IMR-90 (cell line): ENCODE data around the gene ENKUR. TPM values are rescaled to one million over a fixed set of nuclear protein-coding genes. Genes with fewer than 3 reads are reported as not detected.

Experiments used
- ATAC-seq: fragments of 200-7000 bp; cut with Tn5 transposase; 2 replicates; pipeline ENCODE4 v1.9.1; 2020; ENCODE audit warnings: low read depth, mild to moderate bottlenecking, moderate library complexity
- BruUV-seq: library from RNA; stranded (reverse); fragments of 400-500 nt; replicated peaks from 2 replicates; lab custom pipeline; 2021; lab: Mats Ljungman, UMichigan
- CTCF ChIA-PET: fragments of 300-600 bp; formaldehyde crosslinking; extraction: SDS; loops from one replicate; lab custom pipeline; 2021; ENCODE audit warnings: antibody characterized with exemption; lab: Yijun Ruan, JAX
- POLR2A ChIA-PET: fragments of 300-600 bp; sonication (Branson Sonifier 250); formaldehyde crosslinking; loops from one replicate; lab custom pipeline; 2022; ENCODE audit warnings: antibody characterized with exemption; ENCODE audit not compliant: unreplicated experiment; lab: Charles Lee
- DNase-seq: peaks from one replicate; pipeline ENCODE4 v3.0.0; 2013
- H2AFZ ChIP-seq: replicated peaks from 2 replicates; pipeline ENCODE3; 2013; ENCODE audit warnings: low read length, mild to moderate bottlenecking; ENCODE audit not compliant: poor library complexity
- H2AK5ac ChIP-seq: 2 replicates; pipeline ENCODE4 v1.6.1; 2013; ENCODE audit warnings: low read depth, low read length, inconsistent platforms
- H2AK9ac ChIP-seq: replicated peaks from 2 replicates; pipeline ENCODE3; 2013; ENCODE audit warnings: mild to moderate bottlenecking, low read depth, low read length, moderate library complexity; ENCODE audit not compliant: poor library complexity
- H2BK120ac ChIP-seq: 2 replicates; pipeline ENCODE4 v1.6.1; 2013; ENCODE audit warnings: low read depth, low read length, inconsistent platforms
- H2BK15ac ChIP-seq: 3 replicates; pipeline ENCODE4 v1.6.1; 2013; ENCODE audit warnings: low read depth, low read length, inconsistent platforms
- H2BK20ac ChIP-seq: 2 replicates; pipeline ENCODE4 v1.6.1; 2013; ENCODE audit warnings: low read depth, mild to moderate bottlenecking, inconsistent platforms, low read length, moderate library complexity
- H2BK5ac ChIP-seq: 2 replicates; pipeline ENCODE4 v1.6.1; 2013; ENCODE audit warnings: mild to moderate bottlenecking, low read depth, low read length, inconsistent platforms; ENCODE audit not compliant: poor library complexity, severe bottlenecking
- H3K14ac ChIP-seq: replicated peaks from 2 replicates; pipeline ENCODE4 v1.6.1; 2013; ENCODE audit warnings: low read depth, low read length, inconsistent platforms
- H3K18ac ChIP-seq: 2 replicates; pipeline ENCODE4 v1.6.1; 2013; ENCODE audit warnings: low read depth, low read length, control low read depth
- H3K23ac ChIP-seq: 2 replicates; pipeline ENCODE4 v1.6.1; 2013; ENCODE audit warnings: low read depth, low read length, inconsistent platforms
- H3K27ac ChIP-seq: 2 replicates; pipeline ENCODE4 v1.5.1; 2013; ENCODE audit warnings: mild to moderate bottlenecking, control low read depth, low read length; ENCODE audit not compliant: insufficient read depth
- H3K27me3 ChIP-seq: 2 replicates; pipeline ENCODE4 v1.6.1; 2013; ENCODE audit warnings: low read length; ENCODE audit not compliant: control insufficient read depth, insufficient read depth
- H3K36me3 ChIP-seq: 2 replicates; pipeline ENCODE4 v1.6.1; 2013; ENCODE audit warnings: low read length, mixed read lengths; ENCODE audit not compliant: control insufficient read depth, insufficient read depth
- H3K4ac ChIP-seq: 2 replicates; pipeline ENCODE4 v1.6.1; 2013; ENCODE audit warnings: low read depth, low read length, inconsistent platforms
- H3K4me1 ChIP-seq: 2 replicates; pipeline ENCODE4 v1.6.1; 2013; ENCODE audit warnings: low read length, mixed read lengths; ENCODE audit not compliant: control insufficient read depth, insufficient read depth
- H3K4me2 ChIP-seq: 2 replicates; pipeline ENCODE4 v1.6.1; 2013; ENCODE audit warnings: low read depth, mild to moderate bottlenecking, control low read depth, low read length, moderate library complexity
- H3K4me3 ChIP-seq: 2 replicates; pipeline ENCODE4 v1.5.1; 2013; ENCODE audit warnings: low read depth, mild to moderate bottlenecking, control low read depth, low read length, moderate library complexity; ENCODE audit not compliant: insufficient read depth
- H3K56ac ChIP-seq: 2 replicates; pipeline ENCODE4 v1.6.1; 2013; ENCODE audit warnings: low read length, inconsistent platforms; ENCODE audit not compliant: insufficient read depth; ENCODE audit errors: extremely low read depth
- H3K79me1 ChIP-seq, 2 experiments: 2 replicates each; pipeline ENCODE4 v1.6.1; 2013; ENCODE audit warnings: low read length in 2 of 2, inconsistent platforms in 1 of 2, low read depth in 1 of 2
- H3K9ac ChIP-seq: 2 replicates; pipeline ENCODE4 v1.6.1; 2013; ENCODE audit warnings: low read depth, low read length, control low read depth
- H3K9me1 ChIP-seq: 2 replicates; pipeline ENCODE4 v1.6.1; 2013; ENCODE audit warnings: low read length, inconsistent platforms; ENCODE audit not compliant: insufficient read depth
- H3K9me3 ChIP-seq: 2 replicates; pipeline ENCODE4 v1.6.1; 2013; ENCODE audit warnings: low read length; ENCODE audit not compliant: control insufficient read depth, insufficient read depth
- H4K20me1 ChIP-seq: 2 replicates; pipeline ENCODE4 v1.6.1; 2013; ENCODE audit warnings: low read length, inconsistent platforms; ENCODE audit not compliant: insufficient read depth
- H4K5ac ChIP-seq: 2 replicates; pipeline ENCODE4 v1.6.1; 2013; ENCODE audit warnings: mild to moderate bottlenecking, low read depth, low read length, control low read depth
- H4K8ac ChIP-seq, 2 experiments: 2 replicates each; pipeline ENCODE4 v1.6.1; 2013; ENCODE audit warnings: low read depth in 2 of 2, low read length in 2 of 2, control low read depth in 1 of 2, inconsistent platforms in 1 of 2
- H4K91ac ChIP-seq: 2 replicates; pipeline ENCODE4 v1.6.1; 2013; ENCODE audit warnings: low read depth, low read length, inconsistent platforms; ENCODE audit not compliant: insufficient read depth
- BHLHE40 ChIP-seq: fragments of 150-350 bp; IDR thresholded peaks from 2 replicates; pipeline ENCODE4 v1.6.1; 2016; ENCODE audit warnings: mild to moderate bottlenecking, low read depth, low read length
- CEBPB ChIP-seq: IDR thresholded peaks from 2 replicates; pipeline ENCODE4 v1.6.1; 2012; ENCODE audit warnings: low read depth, low read length, improper control_type of control experiment
- CHD1 ChIP-seq: IDR thresholded peaks from 2 replicates; pipeline ENCODE4 v1.6.1; 2012; ENCODE audit warnings: low read depth, low read length, improper control_type of control experiment
- FOS ChIP-seq: fragments of 150-350 bp; IDR thresholded peaks from 2 replicates; pipeline ENCODE4 v1.6.1; 2016; ENCODE audit warnings: low read depth, low read length
- MAFK ChIP-seq: IDR thresholded peaks from 2 replicates; pipeline ENCODE4 v1.6.1; 2012; ENCODE audit warnings: low read depth, low read length, improper control_type of control experiment
- MAZ ChIP-seq: IDR thresholded peaks from 2 replicates; pipeline ENCODE4 v1.6.1; 2012; ENCODE audit warnings: low read depth, mild to moderate bottlenecking, low read length, improper control_type of control experiment, moderate library complexity, borderline replicate concordance
- MXI1 ChIP-seq: IDR thresholded peaks from 2 replicates; pipeline ENCODE4 v1.6.1; 2012; ENCODE audit warnings: low read depth, mild to moderate bottlenecking, low read length, moderate library complexity, borderline replicate concordance
- NFE2L2 ChIP-seq: fragments of 150-350 bp; IDR thresholded peaks from 2 replicates; pipeline ENCODE4 v1.6.1; 2016; ENCODE audit warnings: low read depth, mild to moderate bottlenecking, low read length
- POLR2A ChIP-seq: IDR thresholded peaks from 2 replicates; pipeline ENCODE4 v1.6.1; 2012; ENCODE audit warnings: mild to moderate bottlenecking, low read depth, low read length
- RAD21 ChIP-seq: IDR thresholded peaks from 2 replicates; pipeline ENCODE4 v1.6.1; 2012; ENCODE audit warnings: low read length, improper control_type of control experiment
- RCOR1 ChIP-seq: IDR thresholded peaks from 2 replicates; pipeline ENCODE4 v1.6.1; 2012; ENCODE audit warnings: mild to moderate bottlenecking, low read length, improper control_type of control experiment; ENCODE audit not compliant: insufficient replicate concordance
- RFX5 ChIP-seq: IDR thresholded peaks from 2 replicates; pipeline ENCODE4 v1.8.0; 2012; ENCODE audit warnings: low read depth, mild to moderate bottlenecking, low read length, moderate library complexity
- SMC3 ChIP-seq: fragments of 150-350 bp; IDR thresholded peaks from 2 replicates; pipeline ENCODE4 v1.6.1; 2016; ENCODE audit warnings: low read depth, mild to moderate bottlenecking, antibody characterized with exemption, low read length, moderate library complexity
- WGBS, 2 experiments: methylation state at CpG; one replicate each; pipeline versions ENCODE4 v1.1.5 to v1.1.7; 2013; ENCODE audit warnings: missing lambda C conversion rate in 2 of 2; ENCODE audit not compliant: insufficient read length in 1 of 2; ENCODE audit errors: extremely low coverage in 2 of 2; 5-methylcytosine and 5-hydroxymethylcytosine counted together
- dilution Hi-C: fragments of 300-500 bp; cut with HindIII; formaldehyde crosslinking; loops from one replicate; pipeline ENCODE4 v1.14.3; 2018; ENCODE audit warnings: low sequenced_read_pairs; ENCODE audit not compliant: unreplicated experiment
- in situ Hi-C: fragments of 300-500 bp; cut with MboI; formaldehyde crosslinking; loops from 3 replicates; pipeline ENCODE4 v1.14.3; 2019; ENCODE audit warnings: low sequenced_read_pairs, inconsistent platforms, mixed read lengths
- intact Hi-C: fragments of 100-400 bp; cut with micrococcal nuclease; formaldehyde crosslinking; loops from 2 replicates; pipeline ENCODE4 v1.10.0; 2022
- polyA plus RNA-seq, 3 experiments: library from polyadenylated mRNA; depleted of rRNA; stranded (reverse); fragments of >200 nt; gene quantifications; 2 replicates each; pipeline ENCODE4 v1.2.3, GENCODE V29; 2012; ENCODE audit warnings: low replicate concordance in 1 of 3
- total RNA-seq: library from RNA; depleted of rRNA; stranded (reverse); fragments of >200 nt; gene quantifications from 2 replicates; pipeline ENCODE4 v1.2.3, GENCODE V29; 2012
- TF ChIP-seq, protein P1 (sequence below): fragments of 150-350 bp; IDR thresholded peaks from 2 replicates; pipeline ENCODE4 v1.6.1; 2016; ENCODE audit warnings: low read depth, mild to moderate bottlenecking, low read length, moderate library complexity, borderline replicate concordance
- TF ChIP-seq, protein P2 (sequence below): fragments of 150-350 bp; IDR thresholded peaks from 2 replicates; pipeline ENCODE4 v1.6.1; 2017; ENCODE audit warnings: mild to moderate bottlenecking, antibody characterized with exemption, low read length, low read depth
- TF ChIP-seq, protein P3 (sequence below): conservative IDR thresholded peaks from 2 replicates; pipeline ENCODE4 v1.5.1; 2012; ENCODE audit warnings: mild to moderate bottlenecking, low read depth, low read length, improper control_type of control experiment

The ENKUR gene
- total and polyA plus RNA-seq, 2 of the 4 experiments (the other 2 are of a cell fraction), result not detected

DNA sequence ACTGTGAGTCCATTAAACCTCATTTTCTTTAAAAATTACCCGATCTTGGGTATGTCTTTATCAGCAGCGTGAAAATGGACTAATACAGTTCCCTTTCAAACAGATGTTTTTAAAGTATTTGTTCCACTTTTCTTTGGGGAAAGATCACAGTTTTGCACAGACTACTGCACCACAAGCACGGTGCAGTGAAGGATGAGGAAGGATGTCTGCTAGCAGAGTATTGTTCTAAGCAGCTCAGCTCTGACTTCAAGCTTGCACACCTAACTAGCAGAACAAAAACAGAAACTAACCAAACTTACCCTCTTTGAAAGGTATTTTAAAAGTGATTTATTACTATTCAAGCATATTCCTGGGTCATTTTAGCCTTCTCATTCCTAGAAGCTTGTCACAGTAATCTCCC lies 20.4 kb upstream of the ENKUR start:
- H2AFZ ChIP-seq, result no peak overlapping the region
- no peaks in the 10 kb centered on the region for H3K9me1 ChIP-seq
- ChIA-PET POLR2A (no interaction called here), CTCF (no interaction called here)
- H2BK15ac ChIP-seq, result no peak overlapping the region
- no peak overlapping the region for H3K27ac ChIP-seq
- H2AK9ac ChIP-seq, result no peak overlapping the region
- no peak overlapping the region for H3K4me2 ChIP-seq
- TF ChIP-seq RFX5 (no peak), RAD21 (no peak), FOS (no peak), MAZ (no peak), BHLHE40 (no peak), MXI1 (no peak), RCOR1 (no peak), POLR2A (no peak), CEBPB (no peak), CHD1 (no peak), MAFK (no peak), SMC3 (no peak), NFE2L2 (no peak)
- TF ChIP-seq, protein P1, sequence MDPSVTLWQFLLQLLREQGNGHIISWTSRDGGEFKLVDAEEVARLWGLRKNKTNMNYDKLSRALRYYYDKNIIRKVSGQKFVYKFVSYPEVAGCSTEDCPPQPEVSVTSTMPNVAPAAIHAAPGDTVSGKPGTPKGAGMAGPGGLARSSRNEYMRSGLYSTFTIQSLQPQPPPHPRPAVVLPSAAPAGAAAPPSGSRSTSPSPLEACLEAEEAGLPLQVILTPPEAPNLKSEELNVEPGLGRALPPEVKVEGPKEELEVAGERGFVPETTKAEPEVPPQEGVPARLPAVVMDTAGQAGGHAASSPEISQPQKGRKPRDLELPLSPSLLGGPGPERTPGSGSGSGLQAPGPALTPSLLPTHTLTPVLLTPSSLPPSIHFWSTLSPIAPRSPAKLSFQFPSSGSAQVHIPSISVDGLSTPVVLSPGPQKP, result no peak
- TF ChIP-seq, protein P2, sequence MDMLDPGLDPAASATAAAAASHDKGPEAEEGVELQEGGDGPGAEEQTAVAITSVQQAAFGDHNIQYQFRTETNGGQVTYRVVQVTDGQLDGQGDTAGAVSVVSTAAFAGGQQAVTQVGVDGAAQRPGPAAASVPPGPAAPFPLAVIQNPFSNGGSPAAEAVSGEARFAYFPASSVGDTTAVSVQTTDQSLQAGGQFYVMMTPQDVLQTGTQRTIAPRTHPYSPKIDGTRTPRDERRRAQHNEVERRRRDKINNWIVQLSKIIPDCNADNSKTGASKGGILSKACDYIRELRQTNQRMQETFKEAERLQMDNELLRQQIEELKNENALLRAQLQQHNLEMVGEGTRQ, result no peak
- TF ChIP-seq, protein P3, sequence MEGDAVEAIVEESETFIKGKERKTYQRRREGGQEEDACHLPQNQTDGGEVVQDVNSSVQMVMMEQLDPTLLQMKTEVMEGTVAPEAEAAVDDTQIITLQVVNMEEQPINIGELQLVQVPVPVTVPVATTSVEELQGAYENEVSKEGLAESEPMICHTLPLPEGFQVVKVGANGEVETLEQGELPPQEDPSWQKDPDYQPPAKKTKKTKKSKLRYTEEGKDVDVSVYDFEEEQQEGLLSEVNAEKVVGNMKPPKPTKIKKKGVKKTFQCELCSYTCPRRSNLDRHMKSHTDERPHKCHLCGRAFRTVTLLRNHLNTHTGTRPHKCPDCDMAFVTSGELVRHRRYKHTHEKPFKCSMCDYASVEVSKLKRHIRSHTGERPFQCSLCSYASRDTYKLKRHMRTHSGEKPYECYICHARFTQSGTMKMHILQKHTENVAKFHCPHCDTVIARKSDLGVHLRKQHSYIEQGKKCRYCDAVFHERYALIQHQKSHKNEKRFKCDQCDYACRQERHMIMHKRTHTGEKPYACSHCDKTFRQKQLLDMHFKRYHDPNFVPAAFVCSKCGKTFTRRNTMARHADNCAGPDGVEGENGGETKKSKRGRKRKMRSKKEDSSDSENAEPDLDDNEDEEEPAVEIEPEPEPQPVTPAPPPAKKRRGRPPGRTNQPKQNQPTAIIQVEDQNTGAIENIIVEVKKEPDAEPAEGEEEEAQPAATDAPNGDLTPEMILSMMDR, result no peak
- no peak overlapping the region for H3K9ac ChIP-seq
- peaks cover 3% of the 10 kb centered on the region; the same call in 1 of the 2 replicates for H3K27me3 ChIP-seq
- no peak overlapping the region for H3K56ac ChIP-seq
- H3K4me1 ChIP-seq, result no peaks in the 10 kb centered on the region
- H3K14ac ChIP-seq, result no peak overlapping the region
- no peaks in the 10 kb centered on the region for H3K79me1 ChIP-seq
- H3K9me3 ChIP-seq, result no peaks in the 10 kb centered on the region
- dilution Hi-C loops, result no loop called here
- H4K91ac ChIP-seq, result no peak overlapping the region
- ATAC-seq (no peak), DNase-seq (no peak)
- no CpG with 5 or more reads among the region's 3 CpGs for WGBS, 2 experiments
- no peaks in the 10 kb centered on the region for H4K20me1 ChIP-seq
- no peak overlapping the region for H2BK20ac ChIP-seq
- H3K4me3 ChIP-seq, result no peak overlapping the region
- intact Hi-C loops, result no loop called here
- no peak overlapping the region for H2AK5ac ChIP-seq
- H3K18ac ChIP-seq, result no peak overlapping the region
- no peak overlapping the region for H3K4ac ChIP-seq
- no peak overlapping the region for H3K23ac ChIP-seq
- no peak overlapping the region for H4K8ac ChIP-seq
- no peaks in the 10 kb centered on the region for H3K36me3 ChIP-seq
- in situ Hi-C loops, result no loop called here
- no peak overlapping the region for H2BK120ac ChIP-seq
- H2BK5ac ChIP-seq, result no peak overlapping the region
- H4K5ac ChIP-seq, result no peak overlapping the region
- no TSS peak for BruUV-seq
